HG03469 (cell line): Measurements from ENCODE around the gene RRP1B.
A peak's percentile ranks its signal among the peaks of the same experiment; 100 is the strongest.
"Not testable (repeated sequence)": the region's sequence is repeated elsewhere in the genome, so short reads cannot be mapped to it uniquely, and the experiment has no call there.

Experiments used
- ATAC-seq: cut with Tn5 transposase; IDR thresholded peaks from one replicate; pipeline ENCODE4 v1.9.1; 2021; ENCODE audit warnings: mild to moderate bottlenecking, moderate library complexity, moderate number of reproducible peaks; ENCODE audit not compliant: unreplicated experiment

The RRP1B gene

DNA sequence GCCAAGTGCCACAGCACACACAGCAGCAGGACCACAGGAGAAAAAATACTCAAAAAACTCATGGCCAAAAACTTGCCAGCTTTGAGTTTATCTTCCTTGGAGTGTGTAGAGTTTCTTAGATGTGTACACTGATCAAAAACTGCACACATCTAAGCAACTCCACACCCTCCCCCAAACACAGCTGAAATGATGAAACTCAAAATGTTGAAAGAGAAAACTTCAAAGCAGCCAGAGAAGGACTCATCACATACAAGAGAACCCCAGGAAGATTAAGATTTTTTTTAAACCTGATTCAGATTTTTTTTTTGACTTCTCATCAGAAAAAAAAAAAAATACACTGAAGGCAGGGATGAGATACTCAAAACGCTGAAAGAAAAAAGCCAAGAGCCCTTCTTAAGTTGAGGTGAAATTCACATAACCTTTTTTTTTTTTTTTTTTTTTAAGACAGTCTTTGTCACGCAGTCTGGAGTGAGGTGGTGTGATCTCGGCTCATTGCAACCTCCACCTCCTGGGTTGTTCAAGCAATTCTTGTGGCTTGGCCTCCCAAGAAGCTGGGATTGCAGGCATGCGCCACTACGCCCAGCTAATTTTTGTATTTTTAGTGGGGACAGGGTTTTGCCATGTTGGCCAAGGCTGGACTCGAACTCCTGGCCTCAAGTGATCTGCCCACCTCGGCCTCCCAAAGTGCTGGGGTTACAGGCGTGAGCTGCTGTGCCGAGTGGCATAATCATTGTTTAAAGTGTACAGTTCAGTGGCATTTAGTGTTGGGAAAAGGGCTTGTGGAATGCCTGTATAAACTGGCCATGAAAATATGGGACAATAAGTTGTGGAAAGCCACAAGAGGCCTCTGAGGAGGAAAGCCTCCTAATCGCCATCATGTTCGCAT is 38.6 kb downstream of the RRP1B start:
- ATAC-seq, result no peak

DNA sequence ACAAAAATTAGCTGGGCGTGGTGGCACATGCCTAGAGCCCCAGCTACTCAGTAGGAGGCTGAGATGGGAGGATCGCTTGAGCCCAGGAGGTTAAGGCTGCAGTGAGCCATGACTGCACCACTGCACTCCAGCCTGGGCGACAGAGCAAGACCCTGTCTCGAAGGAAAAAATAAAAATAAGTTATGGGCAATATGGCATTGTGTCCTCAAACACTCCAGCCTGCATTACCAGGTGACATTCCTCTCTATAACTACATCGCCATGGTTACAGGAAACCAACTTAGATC is 40.1 kb downstream of the RRP1B start:
- not testable (repeated sequence) for ATAC-seq

DNA sequence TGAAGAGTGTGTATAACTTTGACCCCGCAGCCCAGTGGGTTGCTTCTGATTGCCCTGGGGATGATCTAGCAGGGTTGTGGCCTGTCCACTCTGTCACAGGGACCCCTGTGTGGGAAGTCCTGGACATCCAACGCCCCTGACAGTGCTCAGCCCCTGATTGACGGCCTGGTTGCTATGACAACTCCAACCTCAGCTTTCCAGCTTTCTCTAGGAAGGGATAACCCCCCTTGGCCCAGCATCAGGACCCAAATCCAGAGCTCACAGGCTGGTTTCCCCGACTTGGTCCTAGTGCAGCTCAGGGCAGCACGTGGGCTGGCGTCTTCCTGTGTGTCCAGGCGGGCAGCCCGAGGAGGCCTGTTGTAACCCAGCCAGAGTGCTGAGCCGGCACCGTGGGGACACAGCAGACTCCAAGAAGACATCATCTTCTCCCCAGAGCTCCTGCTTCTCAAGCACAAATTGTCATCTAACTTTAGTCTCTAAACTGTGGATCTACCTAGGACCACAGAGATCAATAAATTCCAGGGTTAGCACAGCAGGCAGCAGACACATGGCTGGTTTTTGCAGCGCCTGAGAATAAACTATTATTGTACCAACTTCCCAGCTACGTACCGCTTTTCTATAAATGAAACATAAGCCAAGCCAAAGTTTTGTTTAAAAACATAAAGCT is 40.7 kb downstream of the RRP1B start:
- no peak for ATAC-seq

DNA sequence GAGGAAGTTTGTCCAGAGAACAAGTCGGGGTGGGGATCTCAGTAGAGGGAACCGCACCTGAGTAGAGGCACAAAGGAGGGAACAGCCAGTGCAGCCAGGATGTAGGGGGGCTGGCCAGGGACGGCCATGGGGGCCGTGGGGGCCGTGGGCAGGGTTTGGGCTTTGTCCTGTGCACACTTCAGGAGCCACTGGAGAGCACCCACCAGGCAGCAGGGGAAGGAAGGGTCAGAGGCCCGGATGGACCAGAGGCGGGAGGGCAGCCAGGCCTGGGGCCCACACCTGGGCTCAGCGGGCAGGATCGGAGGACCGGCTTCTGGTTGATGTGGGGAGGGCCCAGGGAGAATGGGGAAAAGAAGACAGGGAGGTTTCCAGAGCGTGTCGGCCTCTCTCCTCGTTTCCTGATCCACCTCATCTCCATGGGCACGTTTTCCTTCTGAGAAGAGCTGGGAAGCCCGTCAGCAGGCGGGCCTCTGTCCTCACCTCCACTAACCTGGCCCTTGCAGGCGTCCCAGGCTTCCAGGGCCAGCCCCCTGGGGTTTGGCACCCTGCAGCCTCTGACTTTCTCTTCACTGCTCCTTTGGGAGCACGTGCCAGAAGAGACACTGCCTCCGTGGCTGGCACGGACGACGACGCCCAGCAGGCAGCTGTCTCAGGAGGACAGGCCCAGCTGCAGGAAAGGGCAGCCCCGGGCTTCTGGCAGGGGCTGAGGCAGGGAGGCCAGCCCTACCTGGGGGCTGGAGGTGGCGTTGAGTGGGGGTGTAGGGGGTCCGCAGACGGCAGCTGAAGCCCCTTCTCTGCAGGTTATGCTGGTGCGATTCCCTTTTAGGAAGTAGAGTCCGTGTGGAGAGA is 42.8 kb downstream of the RRP1B start:
- no peak for ATAC-seq

DNA sequence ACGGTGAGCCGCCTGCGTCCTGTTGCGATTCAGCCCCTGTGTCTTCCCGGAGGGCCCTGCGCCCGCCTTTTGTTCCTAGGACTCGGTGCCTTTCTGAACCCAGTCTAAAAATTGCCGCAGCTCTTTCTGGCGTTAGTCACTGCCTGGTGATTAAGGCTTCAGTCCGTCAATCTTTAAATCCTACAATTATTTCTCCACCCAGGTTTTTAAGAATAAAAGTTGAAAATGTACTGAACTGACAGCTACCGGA is 43.4 kb downstream of the RRP1B start:
- ATAC-seq, result no peak

DNA sequence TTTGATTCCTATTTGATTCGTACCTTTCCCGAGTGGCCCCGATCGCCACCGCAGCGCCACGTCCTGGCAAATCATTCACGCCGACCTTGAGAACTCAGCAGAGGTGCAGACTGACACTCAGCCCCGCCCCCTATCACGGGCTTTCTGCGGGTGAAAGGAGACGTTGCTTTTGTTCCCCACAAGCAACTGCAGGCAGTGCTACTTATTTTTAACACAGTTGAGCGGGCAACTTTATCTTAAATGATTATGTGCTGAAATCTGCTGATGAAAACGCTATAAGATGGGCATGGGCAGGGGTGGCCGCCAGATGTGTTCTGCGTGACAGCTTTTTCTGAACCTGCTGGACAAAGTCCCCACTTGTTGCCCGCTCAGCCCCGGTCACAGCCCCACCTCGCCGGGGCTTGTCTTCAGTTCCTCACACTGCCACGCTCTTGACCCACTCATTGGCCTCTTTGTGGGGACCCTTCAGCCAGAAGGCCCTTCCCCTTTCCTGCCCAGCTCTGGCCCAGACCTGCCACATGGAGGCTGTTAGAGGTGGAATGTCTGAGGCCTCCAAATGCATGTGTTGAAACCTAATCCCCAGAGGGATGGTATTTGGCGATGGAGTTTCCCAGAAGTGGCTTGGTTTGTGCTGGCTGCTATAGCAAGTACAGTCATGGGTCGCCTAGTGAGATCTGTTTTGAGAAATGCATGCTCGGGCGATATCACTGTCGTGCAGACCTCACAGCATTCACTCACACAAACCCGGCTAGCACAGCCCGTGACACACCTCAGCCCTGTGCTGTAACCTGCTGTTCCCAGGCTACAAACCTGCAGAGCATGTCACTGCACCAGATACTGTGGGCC is 43.9 kb downstream of the RRP1B start:
- ATAC-seq, result no peak

DNA sequence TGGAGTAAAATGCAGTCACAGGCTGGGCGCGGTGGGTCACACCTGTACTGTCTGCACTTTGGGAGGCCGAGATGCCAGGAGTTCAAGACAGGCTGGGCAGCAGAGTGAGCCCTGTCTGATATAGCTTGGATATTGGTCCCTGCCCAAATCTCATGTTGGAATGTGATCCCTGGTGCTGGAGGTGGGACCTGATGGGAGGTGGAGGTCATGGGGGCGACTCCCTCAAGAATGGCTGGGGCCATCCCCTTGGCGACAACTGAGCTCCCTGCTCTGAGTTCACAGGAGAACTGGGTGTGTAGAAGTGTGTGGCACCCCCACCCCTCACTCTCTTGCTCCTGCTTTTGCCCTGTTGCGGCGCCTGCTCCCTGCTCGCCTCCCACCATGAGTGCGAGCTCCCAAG is 48.1 kb downstream of the RRP1B start:
- no peak for ATAC-seq

DNA sequence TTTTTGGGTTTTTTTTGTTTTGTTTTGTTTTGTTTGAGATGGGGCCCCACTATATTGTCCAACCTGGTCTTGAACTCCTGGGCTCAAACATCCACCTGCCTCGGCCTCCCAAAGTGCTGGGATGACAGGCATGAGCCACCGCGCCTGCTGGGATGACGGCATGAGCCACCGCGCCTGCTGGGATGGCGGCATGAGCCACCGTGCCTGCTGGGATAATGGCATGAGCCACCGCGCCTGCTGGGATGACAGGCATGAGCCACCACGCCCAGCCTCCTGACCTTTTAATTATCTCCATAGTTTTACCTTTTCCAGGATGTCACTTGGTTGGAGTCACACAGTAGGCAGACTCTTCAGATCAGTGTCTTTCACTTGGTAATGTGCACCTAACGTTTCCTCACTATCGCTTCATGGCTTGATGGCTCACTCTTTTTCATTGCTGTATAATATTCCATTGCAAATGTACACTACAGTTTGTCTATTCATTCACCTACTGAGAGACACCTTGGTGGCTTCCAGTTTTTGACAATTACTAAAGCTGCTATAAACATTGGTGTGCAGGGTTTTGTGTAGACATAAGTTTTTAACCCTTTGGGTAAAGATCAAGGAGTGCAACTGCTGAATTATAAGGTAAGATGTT is 49.5 kb downstream of the RRP1B start:
- no peak for ATAC-seq

DNA sequence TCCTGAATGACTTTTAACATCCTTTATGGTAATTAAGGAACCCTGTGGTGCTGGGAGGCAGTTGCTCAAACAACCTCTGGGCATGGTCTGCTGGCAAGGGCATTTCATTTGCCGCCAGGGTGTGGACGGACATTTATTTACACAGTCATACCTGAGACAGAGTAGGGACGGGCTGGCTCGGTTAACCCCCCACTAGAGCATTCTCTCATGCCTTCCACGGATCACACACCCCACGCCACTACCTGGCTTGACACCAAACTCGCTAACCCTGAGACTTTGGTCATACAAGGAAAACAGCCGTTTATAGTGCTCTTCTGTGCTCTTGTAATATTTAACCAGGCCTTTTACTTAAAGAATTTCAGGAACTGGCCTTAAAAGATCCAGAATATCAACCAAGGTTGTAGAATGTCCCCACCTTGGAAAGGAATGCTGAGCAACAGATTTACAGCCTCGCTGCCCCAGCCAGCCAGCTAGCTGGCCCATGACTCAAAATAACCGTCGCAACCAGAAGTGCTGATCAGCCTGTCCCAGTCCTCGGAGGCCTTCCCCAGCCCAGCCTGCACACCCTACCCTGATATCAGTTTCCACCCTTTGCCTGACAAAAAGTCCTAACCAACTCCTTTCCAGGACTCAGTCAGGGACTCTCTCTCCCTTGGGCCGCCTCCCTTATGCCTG is 53.0 kb downstream of the RRP1B start:
- no peak for ATAC-seq

DNA sequence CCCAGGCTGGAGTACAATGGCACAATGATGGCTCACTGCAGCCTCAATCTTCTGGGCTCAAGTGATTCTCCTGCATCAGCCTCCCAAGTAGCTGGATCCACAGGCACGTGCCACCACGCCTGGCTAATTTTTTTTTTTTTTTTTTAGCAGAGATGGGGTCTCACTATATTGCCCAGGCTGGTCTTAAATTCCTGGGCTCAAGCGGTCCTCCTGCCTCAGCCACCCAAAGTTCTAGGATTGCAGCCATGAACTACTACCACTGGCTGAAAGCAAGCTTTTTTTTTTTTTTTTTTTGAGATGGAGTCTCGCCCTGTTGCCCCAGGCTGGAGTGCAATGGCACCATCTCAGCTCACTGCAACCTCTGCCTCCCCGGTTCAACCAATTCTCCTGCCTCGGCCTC is 53.8 kb downstream of the RRP1B start:
- ATAC-seq, result not testable (repeated sequence)

DNA sequence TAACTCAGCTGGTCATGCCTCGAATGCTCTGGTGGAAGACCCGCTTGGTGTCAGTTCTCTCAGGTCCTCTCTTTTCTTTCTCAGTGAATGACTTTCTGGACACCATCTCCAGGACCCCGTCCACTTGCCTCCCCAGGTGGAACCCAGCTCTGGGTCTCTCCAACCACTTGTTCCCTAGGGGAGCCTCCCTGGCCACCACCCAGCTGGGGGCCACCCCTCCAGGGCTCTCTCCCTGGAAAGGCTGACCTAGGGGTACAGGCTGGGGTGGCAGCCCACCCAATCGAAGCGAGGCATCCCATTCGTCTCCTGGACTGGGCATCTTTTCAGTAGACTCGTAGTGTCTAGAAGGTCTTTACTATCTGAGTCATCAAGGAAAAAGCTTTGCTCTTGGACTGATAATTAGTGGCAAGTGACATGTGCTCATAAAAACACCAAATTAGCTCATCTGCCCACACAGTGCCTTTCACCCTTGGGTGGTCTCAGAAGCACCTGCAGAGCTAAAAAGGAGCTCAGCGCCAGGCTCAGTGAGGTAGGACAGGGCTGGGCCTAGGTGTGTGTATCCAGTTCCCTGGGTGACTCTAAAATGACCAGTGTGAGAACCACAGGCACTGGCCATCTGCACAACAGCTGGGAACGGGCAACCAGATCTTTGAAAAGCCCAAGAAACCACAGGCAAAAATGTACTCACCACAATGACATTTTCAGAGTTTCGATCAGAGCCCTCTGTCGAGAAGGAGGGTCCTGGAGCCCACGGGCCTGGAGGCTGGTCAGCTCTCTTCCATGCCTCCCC is 57.2 kb downstream of the RRP1B start:
- ATAC-seq, result no peak

DNA sequence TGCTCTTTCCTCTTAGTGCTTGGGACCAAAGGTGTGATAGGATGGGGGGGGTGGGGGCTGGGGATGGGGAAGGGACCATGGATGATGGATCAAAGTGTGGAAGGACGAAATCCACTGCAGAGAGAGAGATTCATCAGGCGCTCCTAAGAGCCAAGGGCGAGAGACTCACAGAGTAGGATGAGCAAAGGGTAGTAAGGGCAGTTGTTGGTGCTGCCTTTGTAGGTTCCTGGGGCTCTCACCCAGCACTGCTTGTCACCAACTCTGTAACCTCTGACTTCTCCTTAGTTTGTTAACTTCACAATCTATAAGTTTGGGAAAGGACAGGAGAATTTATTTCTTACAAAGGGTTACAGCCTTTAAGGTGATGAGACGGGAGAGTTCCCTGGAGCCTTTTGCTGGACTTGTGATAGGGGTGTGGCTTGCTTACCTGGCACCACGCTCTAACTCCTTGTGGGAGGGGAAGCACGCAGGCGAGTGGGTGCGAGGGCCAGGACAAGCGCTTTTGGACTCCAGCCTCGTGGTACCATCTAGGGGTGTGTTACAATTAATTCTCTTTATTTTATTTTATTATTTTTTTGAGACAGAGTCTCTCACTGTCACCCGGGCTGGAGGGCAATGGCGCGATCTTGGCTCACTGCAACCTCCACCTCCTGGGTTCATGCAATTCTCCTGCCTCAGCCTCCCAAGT is 58.0 kb downstream of the RRP1B start:
- ATAC-seq, result no peak

DNA sequence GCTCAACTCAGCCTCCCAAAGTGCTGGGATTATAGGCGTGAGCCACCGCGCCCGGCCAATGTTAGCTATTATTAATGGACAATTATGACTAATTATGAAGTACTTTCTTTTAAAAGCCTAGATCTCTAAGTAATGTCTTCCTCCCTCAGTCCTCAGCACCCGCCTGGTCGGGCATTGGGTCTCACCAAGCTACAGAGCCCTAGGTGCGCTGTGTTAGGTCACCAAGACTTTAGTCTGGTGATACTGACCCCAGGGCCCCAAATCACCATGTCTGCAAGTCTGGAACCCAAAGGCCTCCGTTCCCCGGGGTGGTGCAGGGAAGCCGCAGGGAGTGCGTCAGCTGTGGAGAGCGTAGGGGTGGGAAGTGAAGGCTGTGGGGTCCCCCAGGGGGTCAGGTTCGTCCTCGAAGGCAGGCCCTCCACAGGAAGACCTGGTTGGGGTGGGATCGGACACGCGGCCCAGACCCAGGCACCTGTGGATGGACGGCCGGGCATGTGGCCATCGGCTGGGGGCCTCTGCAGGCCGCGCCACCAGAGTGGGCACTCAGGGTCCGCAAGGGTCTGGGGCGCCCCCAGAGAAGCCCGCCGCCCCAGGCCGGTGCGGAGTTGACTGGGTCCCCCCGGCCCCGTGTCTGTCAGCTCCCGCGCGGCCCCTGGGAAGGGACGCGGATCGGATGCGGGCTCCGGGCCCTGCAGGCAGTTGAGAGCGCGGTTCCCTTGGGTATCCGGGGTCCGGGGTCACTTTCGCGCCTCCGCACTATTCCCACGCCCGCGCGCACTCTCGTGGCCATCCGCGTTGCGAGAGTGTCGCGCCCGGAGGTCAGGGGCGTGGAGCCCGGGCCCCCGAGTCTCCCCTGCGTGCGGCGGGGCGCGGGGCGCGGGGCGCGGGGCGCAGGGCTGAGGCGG is 58.9 kb downstream of the RRP1B start:
- ATAC-seq, result no peak

DNA sequence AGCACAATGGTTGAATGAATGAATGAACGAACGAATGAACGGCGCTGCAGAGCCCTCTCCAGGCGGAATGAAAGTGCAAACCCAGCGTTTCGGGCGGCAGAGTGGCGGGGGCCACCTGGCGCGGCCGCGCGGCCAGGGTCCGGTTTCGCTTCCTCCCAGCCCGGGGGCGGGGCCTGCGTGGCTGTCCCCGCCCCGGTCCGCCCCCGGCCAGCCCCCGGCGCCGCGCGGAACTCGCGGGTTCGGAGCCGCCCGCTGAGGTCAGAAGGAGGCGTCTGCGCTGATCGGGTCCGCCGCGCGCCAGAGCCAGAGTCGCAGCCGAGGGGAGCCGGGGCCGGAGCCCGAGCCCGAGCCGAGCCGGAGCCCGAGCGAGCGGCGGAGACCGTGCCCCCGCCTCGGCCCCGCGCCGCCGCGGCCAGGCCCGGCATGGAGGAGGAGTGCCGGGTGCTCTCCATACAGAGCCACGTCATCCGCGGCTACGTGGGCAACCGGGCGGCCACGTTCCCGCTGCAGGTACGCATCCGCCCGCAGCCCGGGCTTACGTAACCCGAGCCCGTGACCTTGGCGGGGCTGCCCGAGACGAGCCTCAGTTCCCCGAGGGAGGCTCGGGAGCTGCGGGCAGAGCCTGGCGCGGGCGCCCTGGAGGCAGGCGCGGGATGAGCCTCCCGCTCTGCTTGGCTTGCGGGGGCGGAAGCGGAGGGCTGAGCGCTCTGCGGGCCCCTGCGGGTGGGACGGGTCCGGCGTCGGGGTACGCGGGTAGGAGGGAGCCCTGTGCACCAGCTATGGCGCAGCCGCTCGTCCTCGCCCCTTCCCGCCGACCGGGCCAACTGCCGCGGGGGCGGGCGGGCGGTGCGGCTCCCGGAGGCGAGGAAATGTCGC is 59.8 kb downstream of the RRP1B start, which contains the start of gene PDXK:
PDXK (plus strand) TSS at position 258 of the 876 bp plus-strand sequence; CDS start at position 424, 166 bp downstream.
- peak; percentile 33 for ATAC-seq

DNA sequence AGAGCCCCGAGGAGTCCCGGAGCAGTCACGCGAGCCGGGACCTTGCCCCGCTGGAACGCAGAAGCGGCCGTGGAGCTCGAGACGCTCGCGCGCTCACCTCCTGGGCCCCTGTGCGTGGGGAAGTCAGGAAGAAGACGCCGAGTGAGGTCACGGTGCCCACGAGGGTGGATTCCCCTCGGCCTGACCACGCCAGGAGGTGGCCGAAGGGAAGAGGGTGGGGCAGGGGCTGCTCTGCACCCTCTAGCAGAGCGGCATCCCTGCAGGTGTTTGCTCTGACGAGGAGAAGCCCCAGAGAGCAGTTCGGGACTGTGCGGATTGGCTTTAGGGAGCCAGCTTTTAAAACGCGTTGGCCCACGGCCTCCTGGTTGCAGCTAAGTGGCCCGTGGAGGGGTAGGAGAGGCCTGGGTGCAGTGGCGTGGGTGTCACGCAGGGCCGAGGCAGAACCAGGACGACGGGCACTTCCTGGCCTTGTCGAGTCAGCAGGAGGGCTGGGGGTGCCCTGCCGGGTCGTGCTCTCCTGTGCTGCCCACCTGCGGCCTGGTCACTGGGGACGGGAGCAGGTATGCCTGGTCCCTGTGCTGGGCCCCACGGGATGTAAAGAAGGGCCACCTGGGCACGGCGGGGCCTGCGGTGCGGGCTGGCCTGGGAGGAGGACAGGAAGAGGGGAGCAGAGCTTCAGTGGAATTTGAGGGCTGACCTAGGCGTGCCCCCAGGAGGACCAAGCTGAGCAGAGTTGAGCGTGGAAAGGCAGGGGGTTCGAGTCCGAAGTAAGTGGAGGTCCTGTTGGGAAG is 60.6 kb downstream of the RRP1B start:
- no peak for ATAC-seq
